CD8-positive, alpha-beta memory T cell (primary cell): ENCODE data around the gene AMZ1. TPM values are rescaled to one million over a fixed set of nuclear protein-coding genes. Genes with fewer than 3 reads are reported as not detected.

ENCODE experiments used
- CTCF ChIA-PET: fragments of 350-600 bp; sonication (Branson Sonifier 250); formaldehyde crosslinking; loops from one replicate; lab custom pipeline; 2021; ENCODE audit warnings: antibody characterized with exemption; lab: Charles Lee
- POLR2A ChIA-PET: fragments of 350-600 bp; sonication (Branson Sonifier 250); formaldehyde crosslinking; loops from one replicate; lab custom pipeline; 2021; ENCODE audit warnings: antibody characterized with exemption; lab: Charles Lee
- DNase-seq, 5 donors: peaks; one replicate each; pipeline versions ENCODE4 v3.0.0 to v3.0.0-alpha.2; 2020 to 2022; ENCODE audit warnings: mixed read lengths in 1 of 5
- H3K27ac ChIP-seq: one replicate; pipeline ENCODE4 v1.7.0; 2013; ENCODE audit warnings: low read depth, mild to moderate bottlenecking, low read length, moderate library complexity
- H3K27me3 ChIP-seq: 2 replicates; pipeline ENCODE4 v1.7.0; 2013; ENCODE audit warnings: low read length, mild to moderate bottlenecking; ENCODE audit not compliant: insufficient read depth, poor library complexity, severe bottlenecking
- H3K36me3 ChIP-seq: 2 replicates; pipeline ENCODE4 v1.7.0; 2013; ENCODE audit warnings: mild to moderate bottlenecking, low read length, moderate library complexity; ENCODE audit not compliant: insufficient read depth
- H3K4me1 ChIP-seq: 2 replicates; pipeline ENCODE4 v1.7.0; 2013; ENCODE audit warnings: mild to moderate bottlenecking, low read length, moderate library complexity; ENCODE audit not compliant: insufficient read depth
- H3K4me3 ChIP-seq: 2 replicates; pipeline ENCODE4 v1.7.0; 2013; ENCODE audit warnings: mild to moderate bottlenecking, low read length
- H3K9me3 ChIP-seq: 2 replicates; pipeline ENCODE4 v1.7.0; 2013; ENCODE audit warnings: mild to moderate bottlenecking, low read length
- H3K27ac Mint-ChIP-seq, 8 donors: one replicate each; pipeline ENCODE4 v1.8.0; 2020 to 2021; ENCODE audit warnings: mixed read lengths in 8 of 8, mild to moderate bottlenecking in 6 of 8, inconsistent platforms in 3 of 8, moderate library complexity in 3 of 8
- H3K27me3 Mint-ChIP-seq, 2 donors: one replicate each; pipeline ENCODE4 v1.8.0; 2020 to 2021; ENCODE audit warnings: mixed read lengths in 2 of 2, mild to moderate bottlenecking in 1 of 2, moderate library complexity in 1 of 2
- H3K36me3 Mint-ChIP-seq, 3 donors: one replicate each; pipeline ENCODE4 v1.8.0; 2020 to 2021; ENCODE audit warnings: mixed read lengths in 3 of 3, inconsistent platforms in 1 of 3, mild to moderate bottlenecking in 1 of 3
- H3K4me1 Mint-ChIP-seq, 3 donors: one replicate each; pipeline ENCODE4 v1.8.0; 2020 to 2021; ENCODE audit warnings: mixed read lengths in 3 of 3, inconsistent platforms in 1 of 3, mild to moderate bottlenecking in 1 of 3
- H3K4me3 Mint-ChIP-seq, 7 donors: one replicate each; pipeline ENCODE4 v1.8.0; 2020 to 2021; ENCODE audit warnings: mixed read lengths in 7 of 7, mild to moderate bottlenecking in 6 of 7, moderate library complexity in 4 of 7, inconsistent platforms in 2 of 7
- H3K9me3 Mint-ChIP-seq, 5 donors: one replicate each; pipeline ENCODE4 v1.8.0; 2020 to 2022; ENCODE audit warnings: mixed read lengths in 5 of 5, mild to moderate bottlenecking in 3 of 5, moderate library complexity in 2 of 5, inconsistent platforms in 1 of 5
- polyA plus RNA-seq: library from polyadenylated mRNA; unstranded; fragments of 300-500 nt; fragmentation: Illumina TruSeq; gene quantifications from one replicate; pipeline ENCODE4 v1.2.3, GENCODE V29; 2021
- total RNA-seq, 2 experiments: library from RNA; stranded (reverse); gene quantifications; one replicate each; pipeline ENCODE4 v1.2.3, GENCODE V29; 2021

Gene AMZ1
- total and polyA plus RNA-seq, 3 experiments from 2014 or later: 0.07 to 0.08 TPM; not detected in 1

DNA sequence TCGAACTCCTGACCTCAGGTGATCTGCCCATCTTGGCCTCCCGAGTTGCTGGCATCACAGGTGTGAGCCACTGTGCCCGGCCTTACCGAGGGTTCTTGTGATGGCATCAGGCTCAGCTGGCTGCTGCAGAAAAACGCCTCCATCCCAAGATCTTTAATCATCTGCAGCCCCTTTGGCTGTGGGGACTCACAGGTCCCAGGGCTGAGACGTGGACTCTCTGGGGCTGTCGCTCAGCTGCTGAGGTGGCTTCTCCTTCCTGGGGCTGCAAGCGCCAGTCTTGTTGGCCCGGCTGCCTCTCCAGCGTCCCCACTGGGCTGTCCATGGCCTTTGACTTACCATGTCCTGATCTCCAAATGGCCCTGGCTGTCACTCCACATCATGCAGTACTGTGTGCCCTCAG lies 20.0 kb downstream of the AMZ1 start:
- no peaks in the 10 kb centered on the region for H3K36me3 Mint-ChIP-seq
- ChIA-PET POLR2A (no interaction called here), CTCF (interaction anchor here (4.8 kb wide), 1 partner anchor 9 kb away, joined by 100 read pairs; no protein-coding TSS in a partner anchor)
- Histone ChIP-seq H3K9me3 (no peaks in the 10 kb centered on the region), H3K4me3 (no peak overlapping the region), H3K36me3 (no peaks in the 10 kb centered on the region), H3K4me1 (peaks cover 30% of the 10 kb centered on the region), H3K27ac (no peak overlapping the region), H3K27me3 (no peaks in the 10 kb centered on the region)
- no peak overlapping the region for H3K4me3 Mint-ChIP-seq
- no peak overlapping the region for H3K27ac Mint-ChIP-seq
- no peak for DNase-seq
- H3K9me3 Mint-ChIP-seq: no peaks in the 10 kb centered on the region
- peaks cover 21 to 34% (median 22%) of the 10 kb centered on the region in 3 donors for H3K4me1 Mint-ChIP-seq
- peaks cover 0 to 3% of the 10 kb centered on the region in 2 donors for H3K27me3 Mint-ChIP-seq

- H3K9me3 ChIP-seq: no peaks in the 10 kb centered on the region
- Mint-ChIP-seq H3K4me3 (peak overlapping the region in 1 of 7 donors; percentile 82), H3K36me3 (no peaks in the 10 kb centered on the region), H3K4me1 (peaks cover 21 to 37% (median 26%) of the 10 kb centered on the region in 3 donors), H3K27me3 (peaks cover 0 to 3% of the 10 kb centered on the region in 2 donors), H3K27ac (no peak overlapping the region), H3K9me3 (no peaks in the 10 kb centered on the region)
- peaks cover 30% of the 10 kb centered on the region for H3K4me1 ChIP-seq
- POLR2A ChIA-PET: interaction anchor here (0.6 to 2.8 kb wide), 5 partner anchors 9 to 146 kb away, joined by 3 to 22 read pairs (median 6); no protein-coding TSS in a partner anchor
- H3K4me3 ChIP-seq: no peak overlapping the region
- H3K27ac ChIP-seq: no peak overlapping the region
- DNase-seq: no peak
- no peaks in the 10 kb centered on the region for H3K36me3 ChIP-seq
- CTCF ChIA-PET: interaction anchor here (0.6 to 7.8 kb wide), 32 partner anchors 10 to 283 kb away, joined by 3 to 126 read pairs (median 6); partner anchors contain the start of gene AMZ1
- no peaks in the 10 kb centered on the region for H3K27me3 ChIP-seq
Observed at GRCh38 chr7:2708547-2709310, 20.7 kb downstream of the AMZ1 start.

DNA sequence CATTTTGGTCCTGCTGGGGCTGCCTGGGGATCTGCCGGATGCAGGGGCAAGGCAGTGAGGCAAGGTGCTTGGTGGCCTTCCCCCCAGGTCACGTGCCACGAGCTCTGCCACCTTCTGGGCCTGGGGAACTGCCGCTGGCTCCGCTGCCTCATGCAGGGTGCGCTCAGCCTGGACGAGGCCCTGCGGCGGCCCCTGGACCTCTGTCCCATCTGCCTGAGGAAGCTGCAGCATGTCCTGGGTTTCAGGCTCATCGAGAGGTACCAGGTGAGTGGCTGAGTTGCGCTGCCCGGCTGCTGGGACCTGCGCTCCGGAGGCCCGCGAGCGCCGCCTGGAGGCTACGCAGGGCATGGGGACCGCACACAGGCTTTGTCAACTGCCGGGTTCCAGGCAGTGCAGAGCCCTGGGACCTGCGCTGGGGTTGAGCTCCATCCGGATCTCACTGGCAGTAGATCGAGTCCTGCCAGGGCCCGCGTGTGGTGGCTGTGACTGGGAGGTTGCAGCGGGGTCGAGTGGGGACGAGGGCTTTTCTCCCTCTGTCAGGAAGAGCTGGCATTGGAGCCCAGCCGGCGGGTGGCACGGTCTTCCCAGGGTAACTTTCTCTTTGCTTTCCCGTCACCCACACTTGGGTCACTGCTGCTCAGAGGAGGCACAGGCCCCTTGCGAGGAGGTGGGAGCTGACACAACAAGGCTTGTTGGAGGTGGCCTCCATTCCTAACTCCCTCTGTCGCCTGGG lies 21.7 kb downstream of the AMZ1 start:
- peak overlapping the region; percentile 66 for H3K4me3 ChIP-seq
- peak overlapping the region; percentile 43 for H3K27ac ChIP-seq
- Mint-ChIP-seq H3K4me3 (peak overlapping the region; percentile 76 to 85 (median 78)), H3K27me3 (peaks cover 0 to 4% of the 10 kb centered on the region in 2 donors), H3K4me1 (peaks cover 29 to 47% (median 36%) of the 10 kb centered on the region in 3 donors), H3K36me3 (no peaks in the 10 kb centered on the region), H3K27ac (peak overlapping the region in 6 of 8 donors; percentile 68 to 90 (median 88)), H3K9me3 (no peaks in the 10 kb centered on the region)
- H3K27me3 ChIP-seq: no peaks in the 10 kb centered on the region
- ChIA-PET POLR2A (interaction anchor here (0.6 to 2.8 kb wide), 6 partner anchors 9 to 147 kb away, joined by 3 to 22 read pairs (median 6); no protein-coding TSS in a partner anchor), CTCF (interaction anchor here (0.5 to 7.8 kb wide), 59 partner anchors 10 to 356 kb away, joined by 3 to 126 read pairs (median 4); partner anchors contain the start of genes AMZ1, IQCE and TTYH3)
- H3K9me3 ChIP-seq: no peaks in the 10 kb centered on the region
- peaks cover 33% of the 10 kb centered on the region for H3K4me1 ChIP-seq
- DNase-seq: peak; percentile 67 to 84 (median 77)
- no peaks in the 10 kb centered on the region for H3K36me3 ChIP-seq

- Histone ChIP-seq H3K4me3 (peak overlapping the region; percentile 66), H3K27me3 (no peaks in the 10 kb centered on the region), H3K9me3 (no peaks in the 10 kb centered on the region), H3K36me3 (no peaks in the 10 kb centered on the region), H3K4me1 (peaks cover 39% of the 10 kb centered on the region), H3K27ac (peak overlapping the region; percentile 43)
- Mint-ChIP-seq H3K27ac (peak overlapping the region; percentile 58 to 97 (median 88)), H3K27me3 (peaks cover 0 to 4% of the 10 kb centered on the region in 2 donors), H3K4me3 (peak overlapping the region; percentile 76 to 85 (median 78)), H3K9me3 (no peaks in the 10 kb centered on the region), H3K4me1 (peaks cover 34 to 53% (median 42%) of the 10 kb centered on the region in 3 donors), H3K36me3 (no peaks in the 10 kb centered on the region)
- peak; percentile 34 to 80 (median 63) for DNase-seq
- ChIA-PET POLR2A (interaction anchor here (0.7 to 2.8 kb wide), 5 partner anchors 8 to 159 kb away, joined by 3 to 22 read pairs (median 6); no protein-coding TSS in a partner anchor), CTCF (interaction anchor here (0.5 to 7.8 kb wide), 55 partner anchors 10 to 357 kb away, joined by 3 to 126 read pairs (median 4); partner anchors contain the start of genes AMZ1, IQCE and TTYH3)
Observed at GRCh38 chr7:2710286-2710655, 22.3 kb downstream of the AMZ1 start.

GRCh38 chr7:2710901-2711551 lies 23.0 kb downstream of the AMZ1 start:
- peak in 4 of 5 donors; percentile 30 to 75 (median 49) for DNase-seq
- Mint-ChIP-seq H3K4me1 (peaks cover 42 to 60% (median 49%) of the 10 kb centered on the region in 3 donors), H3K4me3 (peak overlapping the region; percentile 50 to 85 (median 78)), H3K27ac (peak overlapping the region in 7 of 8 donors; percentile 68 to 97 (median 88)), H3K27me3 (peaks cover 0 to 4% of the 10 kb centered on the region in 2 donors), H3K9me3 (no peaks in the 10 kb centered on the region), H3K36me3 (no peaks in the 10 kb centered on the region)
- ChIA-PET CTCF (interaction anchor here (0.9 to 7.8 kb wide), 23 partner anchors 9 to 260 kb away, joined by 3 to 126 read pairs (median 5); partner anchors contain the start of genes AMZ1 and IQCE), POLR2A (interaction anchor here (0.8 to 2.8 kb wide), 2 partner anchors 12 to 159 kb away, joined by 3 to 22 read pairs; no protein-coding TSS in a partner anchor)
- no peaks in the 10 kb centered on the region for H3K9me3 ChIP-seq
- no peaks in the 10 kb centered on the region for H3K27me3 ChIP-seq
- H3K4me3 ChIP-seq: no peak overlapping the region
- peaks cover 46% of the 10 kb centered on the region for H3K4me1 ChIP-seq
- no peak overlapping the region for H3K27ac ChIP-seq
- no peaks in the 10 kb centered on the region for H3K36me3 ChIP-seq

DNA sequence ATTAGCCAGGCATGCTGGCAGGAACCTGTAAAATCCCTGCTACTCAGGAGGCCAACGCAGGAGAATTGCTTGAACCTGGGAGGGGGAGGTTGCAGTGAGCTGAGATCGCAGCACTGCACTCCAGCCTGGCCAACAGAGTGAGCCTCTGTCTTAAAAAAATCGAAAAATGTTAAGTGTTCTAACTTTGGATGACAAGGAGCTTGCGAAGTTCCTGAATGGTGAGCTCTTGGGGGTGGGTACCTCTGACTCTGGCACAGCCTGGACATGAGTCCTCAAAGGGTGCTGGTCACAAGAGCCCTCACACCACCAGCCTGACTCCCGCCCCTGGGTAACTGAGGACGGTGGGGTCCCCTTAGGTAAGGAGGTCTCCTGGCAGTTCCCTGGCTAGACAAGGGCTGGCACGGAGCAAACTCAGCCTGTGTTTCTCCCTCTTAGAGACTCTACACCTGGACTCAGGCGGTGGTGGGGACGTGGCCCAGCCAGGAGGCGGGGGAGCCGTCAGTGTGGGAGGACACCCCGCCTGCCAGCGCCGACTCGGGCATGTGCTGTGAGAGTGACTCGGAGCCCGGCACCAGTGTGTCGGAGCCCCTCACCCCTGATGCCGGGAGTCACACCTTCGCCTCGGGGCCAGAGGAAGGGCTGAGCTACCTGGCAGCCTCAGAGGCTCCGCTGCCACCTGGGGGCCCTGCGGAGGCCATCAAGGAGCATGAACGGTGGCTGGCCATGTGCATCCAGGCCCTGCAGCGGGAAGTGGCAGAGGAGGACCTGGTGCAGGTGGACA lies 24.1 kb downstream of the AMZ1 start:
- Histone ChIP-seq H3K9me3 (no peaks in the 10 kb centered on the region), H3K4me1 (peaks cover 57% of the 10 kb centered on the region), H3K36me3 (no peaks in the 10 kb centered on the region), H3K27ac (no peak overlapping the region), H3K27me3 (no peaks in the 10 kb centered on the region), H3K4me3 (no peak overlapping the region)
- H3K4me1 Mint-ChIP-seq: peaks cover 49 to 71% (median 60%) of the 10 kb centered on the region in 3 donors
- no peak for DNase-seq
- no peak overlapping the region for H3K4me3 Mint-ChIP-seq
- peak overlapping the region in 1 of 8 donors; percentile 29 for H3K27ac Mint-ChIP-seq
- CTCF ChIA-PET: interaction anchor here (0.6 to 7.8 kb wide), 6 partner anchors 8 to 423 kb away, joined by 3 to 126 read pairs (median 34); no protein-coding TSS in a partner anchor
- POLR2A ChIA-PET: interaction anchor here (2.8 kb wide), 1 partner anchor 13 kb away, joined by 22 read pairs; no protein-coding TSS in a partner anchor
- no peaks in the 10 kb centered on the region for H3K9me3 Mint-ChIP-seq
- no peaks in the 10 kb centered on the region for H3K36me3 Mint-ChIP-seq
- peaks cover 0 to 4% of the 10 kb centered on the region in 2 donors for H3K27me3 Mint-ChIP-seq
